ENCODE results near the gene ST8SIA6.

Gene ST8SIA6

DNA sequence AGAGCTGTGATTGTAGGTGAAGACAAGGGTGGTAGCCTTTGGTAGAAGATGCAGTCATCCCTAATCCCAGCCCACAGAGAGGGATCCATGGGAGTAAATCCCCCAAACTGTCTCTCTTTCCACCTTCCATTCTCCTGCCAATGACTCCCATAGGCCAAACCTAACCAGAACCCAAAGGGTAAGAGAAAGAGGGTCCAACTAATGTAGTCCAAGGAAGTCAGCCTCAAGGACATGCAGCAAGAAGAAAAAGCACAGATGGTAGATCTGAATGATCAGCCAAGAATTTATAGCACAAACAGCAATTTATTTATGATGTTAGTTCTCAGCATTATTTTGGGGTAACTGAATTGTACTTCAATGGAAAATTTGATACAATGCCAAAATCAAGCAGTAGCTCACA is 87.7 kb downstream of the ST8SIA6 start:
- TF ChIP-seq, protein P1, sequence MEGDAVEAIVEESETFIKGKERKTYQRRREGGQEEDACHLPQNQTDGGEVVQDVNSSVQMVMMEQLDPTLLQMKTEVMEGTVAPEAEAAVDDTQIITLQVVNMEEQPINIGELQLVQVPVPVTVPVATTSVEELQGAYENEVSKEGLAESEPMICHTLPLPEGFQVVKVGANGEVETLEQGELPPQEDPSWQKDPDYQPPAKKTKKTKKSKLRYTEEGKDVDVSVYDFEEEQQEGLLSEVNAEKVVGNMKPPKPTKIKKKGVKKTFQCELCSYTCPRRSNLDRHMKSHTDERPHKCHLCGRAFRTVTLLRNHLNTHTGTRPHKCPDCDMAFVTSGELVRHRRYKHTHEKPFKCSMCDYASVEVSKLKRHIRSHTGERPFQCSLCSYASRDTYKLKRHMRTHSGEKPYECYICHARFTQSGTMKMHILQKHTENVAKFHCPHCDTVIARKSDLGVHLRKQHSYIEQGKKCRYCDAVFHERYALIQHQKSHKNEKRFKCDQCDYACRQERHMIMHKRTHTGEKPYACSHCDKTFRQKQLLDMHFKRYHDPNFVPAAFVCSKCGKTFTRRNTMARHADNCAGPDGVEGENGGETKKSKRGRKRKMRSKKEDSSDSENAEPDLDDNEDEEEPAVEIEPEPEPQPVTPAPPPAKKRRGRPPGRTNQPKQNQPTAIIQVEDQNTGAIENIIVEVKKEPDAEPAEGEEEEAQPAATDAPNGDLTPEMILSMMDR (IDR thresholded peaks at IDR 0.05; ENCODE audit: extremely low read depth, insufficient read depth, missing control alignments), result no peak
- no peak for DNase-seq (ENCODE audit: low spot score)
- in situ Hi-C loops (cut with MboI; ENCODE audit: low pct_unique_long_range_greater_than_20kb, low sequenced_read_pairs, unreplicated experiment), result no loop called here

DNA sequence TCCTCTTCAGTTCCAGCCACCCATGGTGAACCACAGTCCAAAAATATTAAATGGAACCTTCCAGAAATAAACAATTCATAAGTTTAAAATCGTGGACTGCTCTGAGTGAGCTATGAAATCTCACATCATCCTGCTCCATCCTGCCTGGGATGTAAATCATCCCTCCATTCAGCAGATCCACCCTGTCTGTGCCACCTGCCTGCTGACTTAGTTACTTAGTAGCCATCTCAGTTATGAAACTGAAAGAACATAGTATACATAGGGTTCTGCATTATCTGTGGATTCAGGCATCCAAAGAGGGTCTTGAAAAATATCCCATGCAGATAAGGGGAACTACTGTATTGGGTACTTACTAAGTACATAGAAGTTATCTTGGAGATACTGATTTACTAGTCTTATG is 89.0 kb downstream of the ST8SIA6 start:
- TF ChIP-seq, protein P1 (IDR thresholded peaks at IDR 0.05; ENCODE audit: extremely low read depth, insufficient read depth, missing control alignments), result no peak
- no peak for DNase-seq (ENCODE audit: low spot score)
- in situ Hi-C loops (cut with MboI; ENCODE audit: low pct_unique_long_range_greater_than_20kb, low sequenced_read_pairs, unreplicated experiment), result no loop called here

DNA sequence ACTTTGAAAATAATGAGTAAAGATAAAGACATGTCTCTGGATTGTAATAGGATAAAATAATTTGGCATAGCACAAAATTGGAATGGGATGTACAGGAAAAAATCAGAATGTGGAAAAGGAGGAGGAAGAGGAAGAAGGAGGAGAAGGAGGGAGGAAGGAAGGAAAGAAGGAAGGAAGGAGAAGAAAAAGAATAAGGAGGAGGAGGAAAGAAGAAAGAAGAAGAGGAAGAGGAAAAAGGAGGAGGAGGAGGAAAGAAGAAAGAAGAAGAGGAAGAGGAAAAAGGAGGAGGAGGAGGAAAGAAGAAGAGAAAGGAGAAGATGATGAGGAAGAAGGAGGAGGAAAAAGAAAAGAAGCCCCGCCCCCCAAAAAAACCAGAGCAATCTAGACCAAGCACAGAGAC is 95.9 kb downstream of the ST8SIA6 start:
- no peak for DNase-seq (ENCODE audit: low spot score)
- in situ Hi-C loops (cut with MboI; ENCODE audit: low pct_unique_long_range_greater_than_20kb, low sequenced_read_pairs, unreplicated experiment), result no loop called here
- TF ChIP-seq, protein P1 (IDR thresholded peaks at IDR 0.05; ENCODE audit: extremely low read depth, insufficient read depth, missing control alignments), result no peak

DNA sequence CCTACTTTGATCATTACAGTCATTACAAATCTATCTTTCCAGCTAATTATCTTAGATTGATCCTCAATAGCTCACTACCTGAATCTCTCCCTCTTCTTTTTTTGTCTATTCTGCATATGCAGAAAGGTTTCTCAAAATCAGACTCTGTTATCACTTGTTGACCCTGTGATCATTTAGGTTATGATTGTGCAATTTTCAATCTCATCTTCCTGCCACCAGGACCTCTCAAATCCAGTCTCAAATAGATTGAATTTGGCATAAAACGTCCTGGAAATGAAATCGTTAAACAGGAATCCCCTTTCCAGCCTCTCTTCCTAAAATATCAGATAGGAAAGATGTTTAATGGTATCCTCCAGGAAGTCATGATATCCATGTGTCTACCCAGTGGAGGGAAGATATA is 96.6 kb downstream of the ST8SIA6 start:
- DNase-seq (ENCODE audit: low spot score), result no peak
- TF ChIP-seq, protein P1 (IDR thresholded peaks at IDR 0.05; ENCODE audit: extremely low read depth, insufficient read depth, missing control alignments), result no peak
- in situ Hi-C loops (cut with MboI; ENCODE audit: low pct_unique_long_range_greater_than_20kb, low sequenced_read_pairs, unreplicated experiment), result no loop called here

DNA sequence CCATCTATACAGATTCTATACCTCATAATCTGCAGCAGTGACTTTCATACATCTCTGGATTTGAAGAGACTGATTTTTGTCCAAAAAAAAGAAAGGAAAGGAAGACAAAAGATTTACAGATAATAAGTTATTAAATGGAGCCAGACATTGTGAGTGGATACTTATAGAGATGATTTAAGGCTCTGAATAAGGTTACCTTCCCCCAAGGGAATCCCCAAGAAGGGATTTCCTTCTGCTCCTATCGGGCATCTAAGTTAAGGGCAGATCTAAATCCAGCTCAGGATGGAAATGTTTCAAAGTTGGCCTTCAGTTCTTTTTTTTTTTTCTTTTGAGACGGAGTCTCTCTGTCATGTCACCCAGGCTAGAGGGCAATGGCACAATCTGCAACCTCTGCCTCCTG is 97.6 kb downstream of the ST8SIA6 start:
- no peak for DNase-seq (ENCODE audit: low spot score)
- in situ Hi-C loops (cut with MboI; ENCODE audit: low pct_unique_long_range_greater_than_20kb, low sequenced_read_pairs, unreplicated experiment), result no loop called here
- TF ChIP-seq, protein P1 (IDR thresholded peaks at IDR 0.05; ENCODE audit: extremely low read depth, insufficient read depth, missing control alignments), result no peak

DNA sequence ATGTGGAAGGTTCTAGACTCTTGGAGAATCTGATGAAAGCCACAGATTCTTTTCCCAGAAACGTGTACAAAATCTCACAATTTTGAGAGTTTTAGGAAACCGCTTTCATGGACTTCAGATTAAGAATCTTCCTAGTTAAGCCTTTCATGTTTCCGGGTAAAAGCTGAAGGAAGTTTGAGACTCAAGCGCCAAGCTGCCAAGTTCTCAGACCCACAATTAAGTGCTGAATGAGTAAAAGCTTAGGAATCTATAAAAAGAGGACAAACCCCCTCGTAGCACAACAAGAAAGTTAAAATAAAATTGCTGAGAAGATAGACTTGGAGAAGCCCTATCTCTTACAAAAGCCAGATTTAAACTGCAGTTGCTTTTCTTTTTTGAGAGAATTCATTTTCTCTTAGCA is 99.6 kb downstream of the ST8SIA6 start:
- TF ChIP-seq, protein P1 (IDR thresholded peaks at IDR 0.05; ENCODE audit: extremely low read depth, insufficient read depth, missing control alignments), result no peak
- in situ Hi-C loops (cut with MboI; ENCODE audit: low pct_unique_long_range_greater_than_20kb, low sequenced_read_pairs, unreplicated experiment), result no loop called here
- no peak for DNase-seq (ENCODE audit: low spot score)
